ENCODE data around the gene SLX9. TPM values are rescaled to one million over a fixed set of nuclear protein-coding genes. Genes with fewer than 3 reads are reported as not detected.

The SLX9 gene
- total RNA-seq, 4 donors from 2014 or later, result 8.6 to 24.3 (median 10.5) TPM; not detected in 1

DNA sequence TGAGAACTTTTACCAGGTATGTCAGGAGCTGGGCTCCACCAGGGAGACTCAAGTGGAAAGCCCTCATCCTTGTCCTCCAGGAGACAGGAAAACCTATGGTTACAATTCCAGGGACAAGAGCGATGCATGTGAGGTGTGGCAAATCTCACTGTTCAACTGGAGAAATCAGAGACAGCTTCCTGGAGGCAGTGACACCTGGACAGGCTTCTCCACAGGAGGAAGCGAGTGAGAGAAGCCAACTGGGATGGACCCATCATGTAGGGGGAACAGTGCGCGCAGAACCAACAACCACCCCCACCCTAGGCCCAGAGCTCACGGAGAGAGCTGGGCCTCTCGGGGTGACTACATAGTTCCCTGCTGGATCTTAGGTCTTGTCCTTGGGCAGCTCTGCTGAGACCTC, 5.6 kb upstream of the SLX9 start:
- intact Hi-C loops (cut with DNase I; ENCODE audit: low total_unique reads), result no loop called here
- H3K27me3 ChIP-seq, result peaks cover 10 to 16% of the 10 kb centered on the region in 2 donors
- DNase-seq, result no peak

DNA sequence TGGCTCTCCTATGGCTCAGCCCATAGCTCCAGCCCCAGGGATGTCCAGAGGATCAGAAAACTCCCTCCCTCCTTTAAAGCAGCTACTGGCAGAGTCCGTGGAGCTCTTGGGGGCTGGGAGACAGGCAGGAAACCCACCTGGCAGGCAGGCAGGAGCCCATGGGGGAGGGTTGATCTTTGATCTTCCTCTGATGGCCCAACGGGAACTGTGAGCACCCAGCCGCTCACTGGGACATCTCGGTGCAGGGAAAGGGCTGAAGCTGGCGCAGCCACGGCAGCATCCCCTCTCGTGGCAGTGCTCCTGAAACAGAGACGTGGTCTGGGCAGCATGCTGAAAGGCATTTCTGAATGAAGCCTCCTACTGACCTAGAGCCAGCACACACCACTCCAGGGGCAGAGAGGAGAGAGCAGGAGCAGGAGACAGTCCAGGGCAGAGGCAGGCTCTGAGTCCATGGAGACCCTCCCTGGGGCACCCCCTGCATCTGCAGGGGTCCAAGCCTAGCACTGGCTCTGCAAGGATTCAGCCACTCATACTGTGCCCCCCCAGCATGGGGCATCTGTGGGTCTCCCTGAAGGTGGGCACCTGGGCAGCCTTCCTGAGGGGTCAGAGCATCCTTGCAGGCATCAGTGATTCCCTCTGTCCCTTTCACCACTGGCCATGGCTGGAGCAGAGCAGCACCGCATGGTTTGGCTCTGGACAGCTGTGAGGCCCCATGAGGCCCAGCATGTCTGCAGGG, 4.9 kb upstream of the SLX9 start:
- H3K27ac ChIP-seq, result no peak overlapping the region
- no peak overlapping the region for H3K4me3 ChIP-seq
- intact Hi-C loops (cut with DNase I; ENCODE audit: low total_unique reads), result no loop called here
- peaks cover 10 to 16% of the 10 kb centered on the region in 2 donors for H3K27me3 ChIP-seq
- DNase-seq, result no peak
- peaks cover 0 to 19% of the 10 kb centered on the region in 2 donors for H3K4me1 ChIP-seq
- TF ChIP-seq, protein P1, sequence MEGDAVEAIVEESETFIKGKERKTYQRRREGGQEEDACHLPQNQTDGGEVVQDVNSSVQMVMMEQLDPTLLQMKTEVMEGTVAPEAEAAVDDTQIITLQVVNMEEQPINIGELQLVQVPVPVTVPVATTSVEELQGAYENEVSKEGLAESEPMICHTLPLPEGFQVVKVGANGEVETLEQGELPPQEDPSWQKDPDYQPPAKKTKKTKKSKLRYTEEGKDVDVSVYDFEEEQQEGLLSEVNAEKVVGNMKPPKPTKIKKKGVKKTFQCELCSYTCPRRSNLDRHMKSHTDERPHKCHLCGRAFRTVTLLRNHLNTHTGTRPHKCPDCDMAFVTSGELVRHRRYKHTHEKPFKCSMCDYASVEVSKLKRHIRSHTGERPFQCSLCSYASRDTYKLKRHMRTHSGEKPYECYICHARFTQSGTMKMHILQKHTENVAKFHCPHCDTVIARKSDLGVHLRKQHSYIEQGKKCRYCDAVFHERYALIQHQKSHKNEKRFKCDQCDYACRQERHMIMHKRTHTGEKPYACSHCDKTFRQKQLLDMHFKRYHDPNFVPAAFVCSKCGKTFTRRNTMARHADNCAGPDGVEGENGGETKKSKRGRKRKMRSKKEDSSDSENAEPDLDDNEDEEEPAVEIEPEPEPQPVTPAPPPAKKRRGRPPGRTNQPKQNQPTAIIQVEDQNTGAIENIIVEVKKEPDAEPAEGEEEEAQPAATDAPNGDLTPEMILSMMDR (IDR thresholded peaks at IDR 0.05), result no peak
- TF ChIP-seq POLR2A (IDR thresholded peaks at IDR 0.05), result no peak
- no peaks in the 10 kb centered on the region for H3K9me3 ChIP-seq
- no peaks in the 10 kb centered on the region for H3K36me3 ChIP-seq

More for the DNA sequence above, 5.6 kb upstream of the SLX9 start:
- Histone ChIP-seq H3K36me3 (no peaks in the 10 kb centered on the region), H3K9me3 (no peaks in the 10 kb centered on the region), H3K27ac (no peak overlapping the region), H3K4me3 (no peak overlapping the region), H3K4me1 (peaks cover 0 to 19% of the 10 kb centered on the region in 2 donors)
- TF ChIP-seq, protein P1 (IDR thresholded peaks at IDR 0.05), result no peak
- no peak for TF ChIP-seq POLR2A (IDR thresholded peaks at IDR 0.05)

DNA sequence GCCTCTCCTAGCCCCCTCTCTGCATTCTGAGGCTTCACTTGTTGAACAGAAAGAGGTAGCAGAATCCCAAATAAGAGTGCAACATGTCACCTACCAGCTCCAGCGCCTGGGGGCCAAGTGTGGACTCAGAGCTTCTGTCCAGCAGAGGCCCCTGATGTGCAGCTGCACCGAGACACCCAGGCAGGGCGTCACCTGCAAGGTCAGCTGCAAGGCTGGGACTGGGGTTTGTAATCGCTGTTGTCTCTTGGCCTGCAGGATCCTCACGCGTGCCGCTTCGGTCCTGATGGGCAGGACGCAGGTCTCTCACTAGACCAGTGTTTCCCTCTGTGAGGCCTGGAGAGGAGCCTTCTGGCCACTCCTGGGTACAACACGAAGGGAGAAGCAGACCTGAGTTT, 4.3 kb upstream of the SLX9 start:
- intact Hi-C loops (cut with DNase I; ENCODE audit: low total_unique reads), result no loop called here
- Histone ChIP-seq H3K36me3 (no peaks in the 10 kb centered on the region), H3K27ac (no peak overlapping the region), H3K4me3 (no peak overlapping the region), H3K9me3 (no peaks in the 10 kb centered on the region), H3K4me1 (peaks cover 0 to 19% of the 10 kb centered on the region in 2 donors), H3K27me3 (peaks cover 10 to 16% of the 10 kb centered on the region in 2 donors)
- TF ChIP-seq, protein P1 (IDR thresholded peaks at IDR 0.05), result no peak
- TF ChIP-seq POLR2A (IDR thresholded peaks at IDR 0.05), result no peak
- no peak for DNase-seq

DNA sequence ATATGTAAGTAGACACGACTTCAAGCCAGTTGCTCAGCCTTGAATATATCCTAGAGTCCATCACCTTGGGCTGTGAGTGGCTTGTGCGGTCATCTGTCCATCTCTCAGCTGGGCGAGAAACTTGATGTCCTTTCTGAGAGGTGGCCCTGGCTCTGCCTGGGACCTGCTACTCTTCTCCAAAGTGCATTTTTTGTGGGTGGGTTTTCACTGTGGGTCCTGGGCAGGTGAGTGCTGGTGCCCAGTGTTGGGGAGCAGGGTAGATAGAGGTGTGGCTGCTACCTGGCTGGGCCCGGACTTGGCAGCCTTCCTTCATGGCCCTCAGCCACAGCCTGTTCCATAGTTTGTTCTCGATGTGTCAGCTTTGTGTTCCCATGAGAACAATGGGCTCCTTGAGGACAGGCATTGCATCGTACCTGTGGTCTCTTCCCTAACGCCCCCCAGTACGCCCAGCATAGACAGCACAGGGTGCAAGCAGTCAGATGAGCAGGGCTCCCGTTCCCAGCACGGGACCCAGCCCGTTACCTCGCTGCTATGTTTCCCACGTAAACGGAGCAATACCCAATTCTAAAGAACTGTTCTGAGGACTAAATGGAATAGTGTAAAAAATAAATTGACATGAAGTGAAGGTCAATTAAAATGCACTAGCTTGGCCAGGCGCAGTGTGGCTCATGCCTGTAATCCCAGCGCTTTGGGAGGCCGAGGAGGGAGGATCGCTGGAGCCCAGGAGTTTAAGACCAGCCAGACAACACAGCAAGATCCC, 877 bp upstream of the SLX9 start:
- H3K36me3 ChIP-seq, result no peaks in the 10 kb centered on the region
- H3K4me1 ChIP-seq, result no peaks in the 10 kb centered on the region
- no peak for DNase-seq
- peak overlapping the region; percentile 61 to 72 for H3K4me3 ChIP-seq
- peaks cover 0 to under 1% of the 10 kb centered on the region in 2 donors for H3K27me3 ChIP-seq
- intact Hi-C loops (cut with DNase I; ENCODE audit: low total_unique reads), result no loop called here
- TF ChIP-seq POLR2A (IDR thresholded peaks at IDR 0.05), result no peak
- TF ChIP-seq, protein P1 (IDR thresholded peaks at IDR 0.05), result no peak
- H3K27ac ChIP-seq, result peak overlapping the region in 1 of 2 donors; percentile 45
- H3K9me3 ChIP-seq, result no peaks in the 10 kb centered on the region

DNA sequence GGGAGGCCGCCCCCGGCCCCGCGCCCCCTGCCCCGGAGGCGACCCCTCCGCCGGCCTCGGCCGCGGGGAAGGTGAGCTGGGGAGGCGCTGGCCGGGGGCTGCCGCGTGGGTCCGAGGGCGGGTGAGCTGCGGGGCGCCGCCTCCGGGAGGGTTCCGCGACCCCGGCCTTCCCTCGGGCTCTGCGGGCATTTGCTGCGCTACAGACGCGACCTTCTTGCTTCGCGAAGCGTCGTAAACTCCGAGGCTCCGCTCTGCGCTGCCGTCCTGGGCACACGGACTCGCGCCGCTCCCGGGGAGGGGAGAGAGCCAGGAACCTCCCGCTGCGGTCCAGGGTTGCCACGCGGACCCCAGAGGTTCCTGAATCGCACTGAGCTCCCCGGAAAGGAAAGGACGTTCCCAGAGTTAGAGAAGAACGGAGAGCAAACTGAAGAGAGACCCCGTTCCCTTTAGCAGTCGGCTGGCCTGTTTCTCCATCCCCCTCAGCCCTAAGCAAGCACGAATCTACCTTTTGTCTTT, 345 bp downstream of the SLX9 start:
- peak overlapping the region; percentile 11 to 45 for H3K27ac ChIP-seq
- no peak for TF ChIP-seq POLR2A (IDR thresholded peaks at IDR 0.05)
- TF ChIP-seq, protein P1 (IDR thresholded peaks at IDR 0.05), result no peak
- no peaks in the 10 kb centered on the region for H3K27me3 ChIP-seq
- peak overlapping the region; percentile 61 to 72 for H3K4me3 ChIP-seq
- H3K4me1 ChIP-seq, result no peaks in the 10 kb centered on the region
- H3K36me3 ChIP-seq, result no peaks in the 10 kb centered on the region
- DNase-seq, result no peak
- intact Hi-C loops (cut with DNase I; ENCODE audit: low total_unique reads), result no loop called here
- no peaks in the 10 kb centered on the region for H3K9me3 ChIP-seq

All from uterus (tissue), 4 donors.